T47D (cell line): ENCODE data around the gene GPR173.

Source experiments
- DNase-seq, 2 experiments: peaks; one replicate each; pipeline versions ENCODE4 v3.0.0 to v3.0.0-alpha.2; 2011 to 2012; ENCODE audit warnings: low read depth in 1 of 2, low spot score in 1 of 2
- JUND ChIP-seq: IDR thresholded peaks from 2 replicates; pipeline ENCODE4 v1.6.1; 2012; ENCODE audit warnings: low read depth
- in situ Hi-C: cut with HindIII; loops from 2 replicates; pipeline ENCODE4 v1.10.0; 2016; ENCODE audit warnings: low sequenced_read_pairs, low pct_unique_long_range_greater_than_20kb

The GPR173 gene

GRCh38 chrX:53031380-53031779 lies 17.2 kb upstream of the GPR173 start:
- DNase-seq = no peak
- no peak for TF ChIP-seq JUND
- in situ Hi-C loops = no loop called here

- in situ Hi-C loops = no loop called here
- TF ChIP-seq JUND = no peak
These were observed 12.4 kb upstream of the GPR173 start for GRCh38 chrX:53036149-53036548.

GRCh38 chrX:53039236-53039635 lies 9.4 kb upstream of the GPR173 start:
- no peak for TF ChIP-seq JUND
- in situ Hi-C loops = no loop called here
- DNase-seq = no peak

More at GRCh38 chrX:53036149-53036548, 12.4 kb upstream of the GPR173 start:
- DNase-seq = no peak

GRCh38 chrX:53044995-53045394 lies 3.6 kb upstream of the GPR173 start:
- TF ChIP-seq JUND = no peak
- in situ Hi-C loops = no loop called here
- no peak for DNase-seq

GRCh38 chrX:53047228-53047627 lies 1.4 kb upstream of the GPR173 start:
- DNase-seq = no peak
- TF ChIP-seq JUND = no peak

GRCh38 chrX:53049127-53049517 lies 533 bp downstream of the GPR173 start:
- no peak for DNase-seq
- TF ChIP-seq JUND = no peak
- in situ Hi-C loops = no loop called here

More at GRCh38 chrX:53047228-53047627, 1.4 kb upstream of the GPR173 start:
- in situ Hi-C loops = no loop called here

- no peak for TF ChIP-seq JUND
- in situ Hi-C loops = no loop called here
- no peak for DNase-seq
These were observed 2.3 kb downstream of the GPR173 start for GRCh38 chrX:53050841-53051240.

GRCh38 chrX:53055244-53055849 lies 6.8 kb downstream of the GPR173 start:
- no peak for DNase-seq
- TF ChIP-seq JUND = no peak
- in situ Hi-C loops = no loop called here

- in situ Hi-C loops = no loop called here
- no peak for TF ChIP-seq JUND
These were observed 7.7 kb downstream of the GPR173 start for GRCh38 chrX:53056292-53056691.

GRCh38 chrX:53065104-53065503 lies 16.5 kb downstream of the GPR173 start:
- no peak for DNase-seq
- in situ Hi-C loops = no loop called here
- TF ChIP-seq JUND = no peak

More at GRCh38 chrX:53056292-53056691, 7.7 kb downstream of the GPR173 start:
- DNase-seq = no peak

GRCh38 chrX:53071064-53071463 lies 22.5 kb downstream of the GPR173 start:
- TF ChIP-seq JUND = no peak
- in situ Hi-C loops = no loop called here
- DNase-seq = no peak

- in situ Hi-C loops = no loop called here
- peak; percentile 34 to 87 for DNase-seq
- TF ChIP-seq JUND = no peak
These were observed 23.2 kb downstream of the GPR173 start for GRCh38 chrX:53071604-53072417.

GRCh38 chrX:53072418-53073114 lies 24.0 kb downstream of the GPR173 start:
- DNase-seq = peak in 1 of 2 experiments; percentile 13
- in situ Hi-C loops = no loop called here
- TF ChIP-seq JUND = no peak
